K562 (cell line): Measurements from ENCODE around the gene SMAD7. TPM values are rescaled to one million over a fixed set of nuclear protein-coding genes. Genes with fewer than 3 reads are reported as not detected.

Source experiments
- E2F3 ChIP-seq: fragments of 250-450 bp; sonication (Bioruptor Pico); IDR thresholded peaks from 2 replicates; pipeline ENCODE4 v1.4.0; 2020; ENCODE audit warnings: mild to moderate bottlenecking
- GTF2A2 ChIP-seq: IDR thresholded peaks from 2 replicates; pipeline ENCODE4 v1.6.1; 2016; ENCODE audit warnings: mild to moderate bottlenecking, missing genetic modification characterization, missing compliant biosample characterization
- HIVEP1 ChIP-seq: fragments of 250-450 bp; sonication (Bioruptor Pico); IDR thresholded peaks from 2 replicates; pipeline ENCODE4 v1.4.0; 2020; ENCODE audit warnings: mild to moderate bottlenecking
- JUNB ChIP-seq: fragments of 450-650 bp; formaldehyde crosslinking; conservative IDR thresholded peaks from 2 replicates; pipeline ENCODE4 v1.4.0; 2020; ENCODE audit warnings: mild to moderate bottlenecking
- KLF6 ChIP-seq: fragments of 250-450 bp; sonication (Bioruptor Pico); IDR thresholded peaks from 2 replicates; pipeline ENCODE4 v1.4.0; 2020; ENCODE audit warnings: mild to moderate bottlenecking, moderate library complexity, borderline replicate concordance
- MECOM ChIP-seq: fragments of 250-450 bp; sonication (Bioruptor Pico); IDR thresholded peaks from 2 replicates; pipeline ENCODE4 v1.8.0; 2022; ENCODE audit warnings: inconsistent platforms
- NR2C1 ChIP-seq, 2 experiments: fragments of 450-650 bp; IDR thresholded peaks; 2 replicates each; pipeline ENCODE4 v1.6.1; 2017; ENCODE audit warnings: mild to moderate bottlenecking in 2 of 2, antibody characterized with exemption in 1 of 2, inconsistent platforms in 1 of 2, missing compliant biosample characterization in 1 of 2, missing genetic modification characterization in 1 of 2
- NR2C2 ChIP-seq, 2 experiments: fragments of 200-800 bp in 1 of 2; sonication (Bioruptor generic) in 1 of 2; sonication (generic) in 1 of 2; formaldehyde crosslinking in 1 of 2; IDR thresholded peaks; 2 replicates each; pipeline versions ENCODE4 v1.6.1 to v1.8.0; 2016 to 2022; ENCODE audit warnings: mild to moderate bottlenecking in 1 of 2, missing compliant biosample characterization in 1 of 2, missing genetic modification characterization in 1 of 2, missing genetic modification reagents in 1 of 2
- NR4A1 ChIP-seq, 2 experiments: fragments of 250-450 bp in 1 of 2; fragments of 450-650 bp in 1 of 2; sonication (Bioruptor Pico) in 1 of 2; IDR thresholded peaks; 2 replicates each; pipeline versions ENCODE4 v1.4.0 to v1.6.1; 2016 to 2020; ENCODE audit warnings: mild to moderate bottlenecking in 2 of 2, missing compliant biosample characterization in 1 of 2, missing genetic modification characterization in 1 of 2, moderate library complexity in 1 of 2
- TAF7 ChIP-seq: fragments of 450-650 bp; IDR thresholded peaks from 2 replicates; pipeline ENCODE4 v1.6.1; 2016; ENCODE audit warnings: missing genetic modification characterization, missing compliant biosample characterization
- ZBTB17 ChIP-seq: fragments of 450-650 bp; formaldehyde crosslinking; IDR thresholded peaks from 2 replicates; pipeline ENCODE4 v1.4.0; 2020; ENCODE audit warnings: mild to moderate bottlenecking
- ZNF239 ChIP-seq: fragments of 250-450 bp; sonication (Bioruptor Pico); IDR thresholded peaks from 2 replicates; pipeline ENCODE4 v1.4.0; 2020; ENCODE audit warnings: mild to moderate bottlenecking
- ZNF324 ChIP-seq: fragments of 250-450 bp; sonication (Bioruptor Pico); IDR thresholded peaks from 2 replicates; pipeline ENCODE4 v1.4.0; 2020; ENCODE audit warnings: mild to moderate bottlenecking
- ZNF668 ChIP-seq: fragments of 250-450 bp; sonication (Bioruptor Pico); IDR thresholded peaks from 2 replicates; pipeline ENCODE4 v1.8.0; 2022; ENCODE audit warnings: mild to moderate bottlenecking, inconsistent platforms
- polyA plus RNA-seq, 8 experiments: library from polyadenylated mRNA; depleted of rRNA in 4 of 8; stranded (reverse) in 5 of 8; unstranded in 3 of 8; fragments of >200 nt; fragmentation: Nextera tagmentation in 2 of 8; fragmentation: Illumina TruSeq in 1 of 8; extraction: Ambion mirVana in 2 of 8; extraction: Trizol in 1 of 8; gene quantifications; 2 replicates each; pipeline versions ENCODE4 v1.2.1 to v1.2.3, GENCODE V29; 2011 to 2014; ENCODE audit warnings: inconsistent platforms in 1 of 8, missing spikeins in 1 of 8
- total RNA-seq, 7 experiments: library from RNA; depleted of rRNA in 6 of 7; stranded (reverse); fragments of >200 nt in 6 of 7; fragmentation: Illumina TruSeq in 2 of 7; extraction: Trizol in 2 of 7; gene quantifications; 2 replicates each; pipeline versions ENCODE4 v1.2.1 to v1.2.3, GENCODE V29; 2011 to 2021; ENCODE audit warnings: low replicate concordance in 1 of 7
- TF ChIP-seq, protein P1 (sequence below): fragments of 450-650 bp; IDR thresholded peaks from 2 replicates; pipeline ENCODE4 v1.6.1; 2016; ENCODE audit warnings: missing biosample characterization, missing genetic modification characterization
- TF ChIP-seq, protein P2 (sequence below), 3 experiments: fragments of 200-800 bp in 1 of 3; sonication (Bioruptor generic) in 1 of 3; sonication (generic) in 1 of 3; formaldehyde crosslinking in 1 of 3; IDR thresholded peaks; 2 replicates each; pipeline versions ENCODE4 v1.6.1 to v1.8.0; 2016 to 2022; ENCODE audit warnings: mild to moderate bottlenecking in 2 of 3, missing compliant biosample characterization in 2 of 3, missing genetic modification characterization in 2 of 3, missing genetic modification reagents in 1 of 3
- TF ChIP-seq, protein P3 (sequence below): fragments of 250-450 bp; sonication (Bioruptor Pico); IDR thresholded peaks from 2 replicates; pipeline ENCODE4 v1.8.0; 2021; ENCODE audit warnings: moderate library complexity, mild to moderate bottlenecking, inconsistent platforms
- TF ChIP-seq, protein P4 (sequence below): fragments of 250-450 bp; sonication (Bioruptor Pico); IDR thresholded peaks from 2 replicates; pipeline ENCODE4 v1.4.0; 2020
- TF ChIP-seq, protein P5 (sequence below), 2 experiments: fragments of 250-450 bp in 1 of 2; fragments of 450-650 bp in 1 of 2; sonication (Bioruptor Pico) in 1 of 2; IDR thresholded peaks; 2 replicates each; pipeline versions ENCODE4 v1.6.1 to v1.8.0; 2016 to 2021; ENCODE audit warnings: mild to moderate bottlenecking in 2 of 2, moderate library complexity in 2 of 2, missing compliant biosample characterization in 1 of 2, missing genetic modification characterization in 1 of 2

SMAD7 gene
- total and polyA plus RNA-seq, 9 of the 15 experiments (the other 6 are each of a cell fraction or from before 2014, with no cell fraction given): 0.13 to 3.0 (median 1.6) TPM

DNA sequence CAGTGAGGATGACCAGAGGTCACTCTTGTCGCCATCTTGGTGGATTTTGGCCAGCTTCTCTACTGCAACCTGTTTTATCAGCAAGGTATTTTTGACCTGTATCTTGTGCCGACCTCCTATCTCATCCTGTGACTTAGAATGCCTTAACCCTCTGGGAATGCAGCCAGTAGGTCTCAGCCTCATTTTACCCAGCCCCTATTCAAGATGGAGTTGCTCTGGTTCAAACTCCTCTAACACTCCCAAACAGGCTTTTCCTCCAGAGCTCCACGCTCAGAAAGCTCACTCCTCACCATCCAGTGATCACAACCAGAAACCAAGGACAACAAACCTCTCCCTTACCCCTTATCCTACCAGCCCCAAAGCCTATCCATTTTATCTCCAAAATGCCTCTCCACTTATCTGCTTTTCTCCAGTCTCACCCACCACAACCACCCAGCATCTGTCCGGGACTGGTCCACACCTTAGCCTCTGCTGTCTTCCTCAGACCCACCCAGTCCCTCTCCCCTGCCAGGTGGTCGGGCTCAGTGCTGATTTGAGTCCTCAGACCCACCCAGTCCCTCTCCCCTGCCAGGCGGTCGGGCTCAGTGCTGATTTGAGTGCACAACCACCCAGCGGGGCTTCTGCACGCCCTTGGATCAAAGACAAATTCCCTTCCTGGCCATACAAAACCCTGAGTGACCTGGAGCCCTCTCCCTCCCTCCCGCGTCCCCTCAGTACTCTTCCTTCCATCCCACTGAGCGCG, 11.7 kb upstream of the SMAD7 start (continued):
- TF ChIP-seq, protein P1, sequence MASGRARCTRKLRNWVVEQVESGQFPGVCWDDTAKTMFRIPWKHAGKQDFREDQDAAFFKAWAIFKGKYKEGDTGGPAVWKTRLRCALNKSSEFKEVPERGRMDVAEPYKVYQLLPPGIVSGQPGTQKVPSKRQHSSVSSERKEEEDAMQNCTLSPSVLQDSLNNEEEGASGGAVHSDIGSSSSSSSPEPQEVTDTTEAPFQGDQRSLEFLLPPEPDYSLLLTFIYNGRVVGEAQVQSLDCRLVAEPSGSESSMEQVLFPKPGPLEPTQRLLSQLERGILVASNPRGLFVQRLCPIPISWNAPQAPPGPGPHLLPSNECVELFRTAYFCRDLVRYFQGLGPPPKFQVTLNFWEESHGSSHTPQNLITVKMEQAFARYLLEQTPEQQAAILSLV (tag): peak; percentile 92
- peak; percentile 70; the same call in 1 of the 2 replicates for TF ChIP-seq MECOM (CRISPR knock-in tag)
- TF ChIP-seq ZBTB17 (CRISPR knock-in tag): peak; percentile 75; the same call in 1 of the 2 replicates
- TF ChIP-seq, protein P2, sequence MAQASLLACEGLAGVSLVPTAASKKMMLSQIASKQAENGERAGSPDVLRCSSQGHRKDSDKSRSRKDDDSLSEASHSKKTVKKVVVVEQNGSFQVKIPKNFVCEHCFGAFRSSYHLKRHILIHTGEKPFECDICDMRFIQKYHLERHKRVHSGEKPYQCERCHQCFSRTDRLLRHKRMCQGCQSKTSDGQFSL (CRISPR knock-in tag; IDR thresholded peaks at IDR 0.05): no peak
- TF ChIP-seq, protein P2 (tag; IDR thresholded peaks at IDR 0.05): peak in 1 of 2 experiments; percentile 89; a peak in 2 of 4 replicates
- TF ChIP-seq ZNF668 (CRISPR knock-in tag): peak; percentile 61; the same call in 1 of the 2 replicates
- TF ChIP-seq, protein P3, sequence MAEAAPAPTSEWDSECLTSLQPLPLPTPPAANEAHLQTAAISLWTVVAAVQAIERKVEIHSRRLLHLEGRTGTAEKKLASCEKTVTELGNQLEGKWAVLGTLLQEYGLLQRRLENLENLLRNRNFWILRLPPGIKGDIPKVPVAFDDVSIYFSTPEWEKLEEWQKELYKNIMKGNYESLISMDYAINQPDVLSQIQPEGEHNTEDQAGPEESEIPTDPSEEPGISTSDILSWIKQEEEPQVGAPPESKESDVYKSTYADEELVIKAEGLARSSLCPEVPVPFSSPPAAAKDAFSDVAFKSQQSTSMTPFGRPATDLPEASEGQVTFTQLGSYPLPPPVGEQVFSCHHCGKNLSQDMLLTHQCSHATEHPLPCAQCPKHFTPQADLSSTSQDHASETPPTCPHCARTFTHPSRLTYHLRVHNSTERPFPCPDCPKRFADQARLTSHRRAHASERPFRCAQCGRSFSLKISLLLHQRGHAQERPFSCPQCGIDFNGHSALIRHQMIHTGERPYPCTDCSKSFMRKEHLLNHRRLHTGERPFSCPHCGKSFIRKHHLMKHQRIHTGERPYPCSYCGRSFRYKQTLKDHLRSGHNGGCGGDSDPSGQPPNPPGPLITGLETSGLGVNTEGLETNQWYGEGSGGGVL (CRISPR knock-in tag): peak; percentile 65; the same call in 1 of the 2 replicates
- TF ChIP-seq E2F3 (CRISPR knock-in tag): 0 out of 2 replicates have a peak, but pooled peaks have one; percentile 21
- no peak for TF ChIP-seq NR2C2 (CRISPR knock-in tag; IDR thresholded peaks at IDR 0.05)
- 0 out of 2 replicates have a peak, but pooled peaks have one; percentile 33 for TF ChIP-seq NR2C2 (tag; IDR thresholded peaks at IDR 0.05)
- TF ChIP-seq, protein P4, sequence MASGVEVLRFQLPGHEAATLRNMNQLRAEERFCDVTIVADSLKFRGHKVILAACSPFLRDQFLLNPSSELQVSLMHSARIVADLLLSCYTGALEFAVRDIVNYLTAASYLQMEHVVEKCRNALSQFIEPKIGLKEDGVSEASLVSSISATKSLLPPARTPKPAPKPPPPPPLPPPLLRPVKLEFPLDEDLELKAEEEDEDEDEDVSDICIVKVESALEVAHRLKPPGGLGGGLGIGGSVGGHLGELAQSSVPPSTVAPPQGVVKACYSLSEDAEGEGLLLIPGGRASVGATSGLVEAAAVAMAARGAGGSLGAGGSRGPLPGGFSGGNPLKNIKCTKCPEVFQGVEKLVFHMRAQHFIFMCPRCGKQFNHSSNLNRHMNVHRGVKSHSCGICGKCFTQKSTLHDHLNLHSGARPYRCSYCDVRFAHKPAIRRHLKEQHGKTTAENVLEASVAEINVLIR (CRISPR knock-in tag): 0 out of 2 replicates have a peak, but pooled peaks have one; percentile 8
- TF ChIP-seq JUNB: no peak
- TF ChIP-seq NR4A1 (CRISPR knock-in tag; IDR thresholded peaks at IDR 0.05): no peak
- TF ChIP-seq NR4A1 (tag; IDR thresholded peaks at IDR 0.05): peak; percentile 96
- TF ChIP-seq, protein P5, sequence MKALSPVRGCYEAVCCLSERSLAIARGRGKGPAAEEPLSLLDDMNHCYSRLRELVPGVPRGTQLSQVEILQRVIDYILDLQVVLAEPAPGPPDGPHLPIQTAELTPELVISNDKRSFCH (CRISPR knock-in tag; IDR thresholded peaks at IDR 0.05): 0 out of 2 replicates have a peak, but pooled peaks have one; percentile 40
- TF ChIP-seq, protein P5 (tag; IDR thresholded peaks at IDR 0.05): peak; percentile 97
- peak; percentile 86 for TF ChIP-seq GTF2A2 (tag)
- TF ChIP-seq ZNF239: peak; percentile 43
- peak; percentile 82; the same call in 1 of the 2 replicates for TF ChIP-seq HIVEP1
- no peak for TF ChIP-seq NR2C1 (IDR thresholded peaks at IDR 0.05)
- TF ChIP-seq NR2C1 (tag; IDR thresholded peaks at IDR 0.05): peak; percentile 84
- TF ChIP-seq TAF7 (tag): peak; percentile 66
- peak; percentile 86; the same call in 1 of the 2 replicates for TF ChIP-seq KLF6 (CRISPR knock-in tag)
- no peak for TF ChIP-seq ZNF324 (CRISPR knock-in tag)
